Spleen (tissue), 11 donors: ENCODE data around the gene CTH. TPM values are rescaled to one million over a fixed set of nuclear protein-coding genes. Genes with fewer than 3 reads are reported as not detected.

Experiments used
- DNase-seq: peaks from one replicate; pipeline ENCODE4 v3.0.0-alpha.2; 2020
- H3K27ac ChIP-seq, 8 donors: fragments of 200-600 bp; sonication (generic) in 7 of 8; 1 replicate in 4 of 8; 2 replicates in 4 of 8; pipeline versions ENCODE4 v1.5.0 to v1.8.0; 2016 to 2021; ENCODE audit warnings: inconsistent platforms in 4 of 8, mild to moderate bottlenecking in 4 of 8, moderate library complexity in 1 of 8
- H3K27me3 ChIP-seq, 7 donors: fragments of 200-600 bp; sonication (generic) in 6 of 7; replicated peaks in 1 of 7; 1 replicate in 4 of 7; 2 replicates in 3 of 7; pipeline versions ENCODE4 v1.5.0 to v1.8.0; 2016 to 2021; ENCODE audit warnings: inconsistent platforms in 3 of 7, mild to moderate bottlenecking in 1 of 7
- H3K36me3 ChIP-seq, 6 donors: fragments of 200-600 bp; sonication (generic) in 5 of 6; 1 replicate in 4 of 6; 2 replicates in 2 of 6; pipeline versions ENCODE4 v1.5.0 to v1.8.0; 2016 to 2021; ENCODE audit warnings: inconsistent platforms in 2 of 6
- H3K4me1 ChIP-seq, 6 donors: fragments of 200-600 bp; sonication (generic) in 5 of 6; 1 replicate in 3 of 6; 2 replicates in 3 of 6; pipeline versions ENCODE4 v1.5.0 to v1.8.0; 2016 to 2021; ENCODE audit warnings: inconsistent platforms in 3 of 6
- H3K4me3 ChIP-seq, 8 donors: fragments of 200-600 bp; sonication (generic) in 7 of 8; 1 replicate in 4 of 8; 2 replicates in 4 of 8; pipeline versions ENCODE4 v1.5.0 to v1.8.0; 2016 to 2021; ENCODE audit warnings: inconsistent platforms in 4 of 8, mild to moderate bottlenecking in 4 of 8, moderate library complexity in 2 of 8
- H3K9me3 ChIP-seq, 8 donors: fragments of 200-600 bp; sonication (generic) in 7 of 8; 1 replicate in 4 of 8; 2 replicates in 4 of 8; pipeline versions ENCODE4 v1.5.0 to v1.8.0; 2016 to 2021; ENCODE audit warnings: inconsistent platforms in 4 of 8
- POLR2A ChIP-seq, 3 donors: fragments of 450-650 bp; IDR thresholded peaks; one replicate each; pipeline ENCODE4 v1.5.1; 2017; ENCODE audit warnings: antibody characterized with exemption in 3 of 3, mild to moderate bottlenecking in 1 of 3
- POLR2AphosphoS5 ChIP-seq, 3 donors: sonication (generic); formaldehyde crosslinking; IDR thresholded peaks; one replicate each; pipeline ENCODE4 v1.5.1; 2017; ENCODE audit warnings: antibody characterized with exemption in 3 of 3
- WGBS, 5 donors: extraction: QIAGEN DNeasy Blood & Tissue Kit in 3 of 5; methylation state at CpG; one replicate each; pipeline versions ENCODE4 v1.1.5 to v1.1.7; 2013 to 2018; 5-methylcytosine and 5-hydroxymethylcytosine counted together
- intact Hi-C: fragments of 100-400 bp; cut with DNase I; formaldehyde crosslinking; loops from one replicate; pipeline ENCODE4 v1.15.0; 2023; ENCODE audit warnings: low total_unique reads
- polyA plus RNA-seq, 3 donors: library from polyadenylated mRNA; stranded (reverse); fragments of 200-250 nt; gene quantifications; one replicate each; pipeline ENCODE4 v1.2.1, GENCODE V29; 2013
- small RNA-seq, 4 donors: library from RNA; depleted of rRNA; stranded (forward); fragments of <200 nt; gene quantifications; one replicate each; pipeline ENCODE3, GENCODE V24; 2016
- total RNA-seq, 7 donors: library from RNA; depleted of rRNA in 3 of 7; stranded (reverse); fragments of >200 nt in 3 of 7; fragmentation: NEBNext Ultra II Directional in 4 of 7; extraction: Animal tissue kit (Norgen Biotek cat#: 25700) in 4 of 7; gene quantifications; one replicate each; pipeline versions ENCODE4 v1.1.0 to v1.2.1, GENCODE V29; 2016 to 2021
- TF ChIP-seq, protein P1 (sequence below), 11 experiments: fragments of 200-600 bp in 7 of 11; fragments of 450-650 bp in 4 of 11; sonication (generic) in 4 of 11; IDR thresholded peaks in 8 of 11; conservative IDR thresholded peaks in 3 of 11; 1 replicate in 7 of 11; 2 replicates in 4 of 11; pipeline versions ENCODE4 v1.4.0 to v1.8.0; 2016 to 2021; ENCODE audit warnings: antibody characterized with exemption in 11 of 11, inconsistent platforms in 4 of 11, mild to moderate bottlenecking in 1 of 11
- donor health status: healthy with polysubstance abuse.
- donor health status: DM: no; HTN: no; CAD: no; lungs with moderate emphysema.
- donor health status: DM: no; HTN: no; CAD: no.
- donor health status: Bipolar disorder and iron deficiency.
- donor health status: healthy.
- donor health status: DM: no; HTN: no; CAD: no.
- donor health status: DM: yes; HTN: yes; CAD: no.

CTH gene
- total and polyA plus RNA-seq, 10 donors, result 0.80 to 2.7 (median 1.3) TPM

DNA sequence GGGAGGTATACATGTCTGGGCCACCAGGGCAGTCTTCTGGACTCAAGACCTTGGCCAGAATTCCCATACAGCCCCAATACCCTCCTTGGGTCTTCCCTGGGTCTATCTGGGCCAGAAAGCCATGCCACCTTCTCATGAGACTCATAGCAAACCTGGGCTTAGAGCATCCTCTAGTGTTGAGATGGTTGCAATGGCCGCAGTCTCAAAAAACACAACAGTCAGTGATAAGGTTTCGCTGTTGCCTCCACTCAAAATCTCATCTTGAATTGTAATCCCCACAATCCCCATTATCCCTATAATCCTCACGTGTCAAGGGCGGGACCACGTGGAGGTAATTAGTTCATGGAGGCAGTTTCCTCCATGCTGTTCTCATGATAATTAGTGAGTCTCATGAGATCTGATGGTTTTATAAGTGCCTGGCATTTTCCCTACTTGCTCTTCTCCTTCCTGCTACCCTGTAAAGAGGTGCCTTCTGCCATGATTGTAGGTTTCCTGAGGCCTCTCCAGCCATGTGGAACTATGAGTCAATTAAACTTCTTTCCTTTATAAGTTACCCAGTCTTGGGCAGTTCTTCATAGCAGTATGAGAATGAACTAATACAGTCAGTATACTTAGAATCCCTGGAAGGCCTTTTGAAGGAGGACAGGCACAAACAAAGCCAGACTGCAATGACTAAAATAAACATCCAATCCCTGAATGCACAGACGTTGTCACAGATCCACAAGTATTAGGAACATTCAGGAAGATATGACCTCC is 77.0 kb downstream of the CTH start:
- no peaks in the 10 kb centered on the region for H3K4me1 ChIP-seq
- whole genome bisulfite sequencing, 5 donors, result 58 to 67% (median 63%) methylated on average over 6 of the region's 6 CpGs
- H3K36me3 ChIP-seq, result no peaks in the 10 kb centered on the region
- H3K27ac ChIP-seq, result no peak overlapping the region
- H3K9me3 ChIP-seq, result peaks cover 0 to 11% (median 6%) of the 10 kb centered on the region in 8 donors
- H3K4me3 ChIP-seq, result no peak overlapping the region
- TF ChIP-seq POLR2AphosphoS5 (IDR thresholded peaks at IDR 0.05), result no peak
- TF ChIP-seq, protein P1, sequence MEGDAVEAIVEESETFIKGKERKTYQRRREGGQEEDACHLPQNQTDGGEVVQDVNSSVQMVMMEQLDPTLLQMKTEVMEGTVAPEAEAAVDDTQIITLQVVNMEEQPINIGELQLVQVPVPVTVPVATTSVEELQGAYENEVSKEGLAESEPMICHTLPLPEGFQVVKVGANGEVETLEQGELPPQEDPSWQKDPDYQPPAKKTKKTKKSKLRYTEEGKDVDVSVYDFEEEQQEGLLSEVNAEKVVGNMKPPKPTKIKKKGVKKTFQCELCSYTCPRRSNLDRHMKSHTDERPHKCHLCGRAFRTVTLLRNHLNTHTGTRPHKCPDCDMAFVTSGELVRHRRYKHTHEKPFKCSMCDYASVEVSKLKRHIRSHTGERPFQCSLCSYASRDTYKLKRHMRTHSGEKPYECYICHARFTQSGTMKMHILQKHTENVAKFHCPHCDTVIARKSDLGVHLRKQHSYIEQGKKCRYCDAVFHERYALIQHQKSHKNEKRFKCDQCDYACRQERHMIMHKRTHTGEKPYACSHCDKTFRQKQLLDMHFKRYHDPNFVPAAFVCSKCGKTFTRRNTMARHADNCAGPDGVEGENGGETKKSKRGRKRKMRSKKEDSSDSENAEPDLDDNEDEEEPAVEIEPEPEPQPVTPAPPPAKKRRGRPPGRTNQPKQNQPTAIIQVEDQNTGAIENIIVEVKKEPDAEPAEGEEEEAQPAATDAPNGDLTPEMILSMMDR (IDR thresholded peaks at IDR 0.05 in 8 of 11, conservative IDR thresholded peaks at IDR 0.05 in 3 of 11), result peak in 4 of 11 experiments; percentile 17 to 37 (median 30)
- no peak for TF ChIP-seq POLR2A (IDR thresholded peaks at IDR 0.05)
- DNase-seq, result no peak
- no peaks in the 10 kb centered on the region for H3K27me3 ChIP-seq
- intact Hi-C loops, result no loop called here

Small RNA genes lying within 50 kb of the gene (small RNA-seq; reads per million reads assigned to genes)
- 0 reads per million in 4 donors for gene RF00017

Other genes starting within 250 kb of the CTH start
- 10 to 100 TPM in 6 of 7 donors, 1 to 10 TPM in 1; 9.7 to 18.4 (median 14.1) TPM for gene LRRC40, start 205.7 kb upstream of the CTH start, total RNA-seq
- gene LRRC40, start 205.7 kb upstream of the CTH start, polyA plus RNA-seq, result 10 to 100 TPM in 1 of 3 donors, 1 to 10 TPM in 2; 9.0 to 10.7 (median 9.7) TPM
- gene SRSF11, start 189.9 kb upstream of the CTH start, total RNA-seq, result 100 to 1,000 TPM; 148 to 268 (median 186) TPM
- gene SRSF11, start 189.9 kb upstream of the CTH start, polyA plus RNA-seq, result 100 to 1,000 TPM; 119 to 233 (median 134) TPM
- 10 to 100 TPM; 18.9 to 27.7 (median 23.2) TPM for gene ANKRD13C, start 56.5 kb upstream of the CTH start, total RNA-seq
- gene ANKRD13C, start 56.5 kb upstream of the CTH start, polyA plus RNA-seq, result 1 to 10 TPM; 7.4 to 9.1 (median 8.2) TPM